ENCODE data around the gene HECTD2. TPM values are rescaled to one million over a fixed set of nuclear protein-coding genes. Genes with fewer than 3 reads are reported as not detected.
"Not testable (repeated sequence)": the region's sequence is repeated elsewhere in the genome, so short reads cannot be mapped to it uniquely, and the experiment has no call there.

The HECTD2 gene
- total RNA-seq, 1 donor from 2014 or later, result 10.4 TPM

DNA sequence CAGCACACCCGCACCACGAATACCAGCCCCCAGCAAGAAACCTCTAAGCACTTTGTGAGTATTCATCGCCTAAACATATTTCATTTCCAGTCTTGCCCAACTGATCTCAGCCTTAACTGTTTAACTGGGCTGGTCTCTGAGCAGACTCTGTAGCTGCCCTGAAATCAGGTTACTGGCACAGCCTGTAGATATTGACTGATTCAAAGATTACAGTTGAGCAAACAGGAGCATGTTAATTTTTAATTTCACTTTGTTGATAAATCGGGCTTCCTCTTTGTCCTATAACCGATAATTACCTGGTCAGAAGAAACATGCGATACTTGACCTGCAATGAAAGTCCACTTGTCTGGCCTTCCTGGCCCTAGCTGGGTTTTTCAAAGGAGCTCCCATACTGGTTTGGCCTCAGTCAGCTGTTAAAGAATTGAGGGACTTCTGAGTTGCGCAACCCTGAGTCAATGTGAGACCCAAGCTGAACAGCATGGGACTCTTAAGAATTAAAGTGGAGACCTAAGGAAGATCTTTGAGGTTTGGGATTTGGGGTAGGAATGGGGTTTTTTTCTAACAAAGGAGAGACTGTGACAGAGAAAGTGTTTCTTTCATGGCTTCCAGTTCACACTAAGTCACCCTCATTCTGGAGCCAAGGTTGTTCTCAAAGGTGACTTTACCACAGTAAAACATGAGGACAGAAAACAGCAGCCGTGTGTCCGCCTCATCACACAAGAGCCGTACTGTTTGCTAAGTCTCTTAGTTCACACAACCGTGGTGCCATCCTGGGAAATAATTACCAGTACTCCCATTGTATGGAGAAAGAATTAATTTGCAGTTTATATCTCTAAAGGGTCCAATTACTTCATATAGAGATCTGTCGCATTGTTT is 146.8 kb downstream of the HECTD2 start:
- H3K27me3 ChIP-seq (ENCODE audit: control insufficient read depth, insufficient read depth, low read length), result no peaks in the 10 kb centered on the region
- no peak overlapping the region for H3K4me3 ChIP-seq (ENCODE audit: low read depth, low read length)
- no peak for DNase-seq (ENCODE audit: low read depth)
- no peaks in the 10 kb centered on the region for H3K36me3 ChIP-seq (ENCODE audit: control insufficient read depth, insufficient read depth, low read length)
- TF ChIP-seq, protein P1, sequence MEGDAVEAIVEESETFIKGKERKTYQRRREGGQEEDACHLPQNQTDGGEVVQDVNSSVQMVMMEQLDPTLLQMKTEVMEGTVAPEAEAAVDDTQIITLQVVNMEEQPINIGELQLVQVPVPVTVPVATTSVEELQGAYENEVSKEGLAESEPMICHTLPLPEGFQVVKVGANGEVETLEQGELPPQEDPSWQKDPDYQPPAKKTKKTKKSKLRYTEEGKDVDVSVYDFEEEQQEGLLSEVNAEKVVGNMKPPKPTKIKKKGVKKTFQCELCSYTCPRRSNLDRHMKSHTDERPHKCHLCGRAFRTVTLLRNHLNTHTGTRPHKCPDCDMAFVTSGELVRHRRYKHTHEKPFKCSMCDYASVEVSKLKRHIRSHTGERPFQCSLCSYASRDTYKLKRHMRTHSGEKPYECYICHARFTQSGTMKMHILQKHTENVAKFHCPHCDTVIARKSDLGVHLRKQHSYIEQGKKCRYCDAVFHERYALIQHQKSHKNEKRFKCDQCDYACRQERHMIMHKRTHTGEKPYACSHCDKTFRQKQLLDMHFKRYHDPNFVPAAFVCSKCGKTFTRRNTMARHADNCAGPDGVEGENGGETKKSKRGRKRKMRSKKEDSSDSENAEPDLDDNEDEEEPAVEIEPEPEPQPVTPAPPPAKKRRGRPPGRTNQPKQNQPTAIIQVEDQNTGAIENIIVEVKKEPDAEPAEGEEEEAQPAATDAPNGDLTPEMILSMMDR (IDR thresholded peaks at IDR 0.05; ENCODE audit: insufficient read depth, low read length, poor library complexity, severe bottlenecking), result no peak

DNA sequence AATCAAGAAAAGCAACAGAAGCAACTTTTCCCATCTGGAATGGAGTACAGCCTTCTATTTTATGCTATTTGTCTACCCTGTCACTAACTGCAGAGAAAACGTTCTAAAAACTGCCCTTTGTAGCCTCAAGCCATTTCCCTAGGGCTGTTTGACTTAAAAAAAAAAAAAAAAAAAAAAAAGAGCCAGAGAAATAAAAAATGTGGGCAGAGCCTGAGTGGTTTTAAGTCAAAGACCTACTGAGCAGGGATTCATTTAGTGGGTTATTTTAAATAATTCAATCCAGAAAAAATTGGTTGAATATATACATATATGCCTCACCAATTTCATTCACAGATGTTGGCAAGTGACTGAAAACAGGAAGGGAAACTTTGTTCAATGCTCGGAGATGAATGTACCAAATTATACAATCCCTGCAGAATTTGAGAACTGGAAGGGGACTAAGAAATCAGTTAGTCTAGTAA is 147.5 kb downstream of the HECTD2 start:
- DNase-seq (ENCODE audit: low read depth), result no peak
- Histone ChIP-seq H3K27me3 (ENCODE audit: control insufficient read depth, insufficient read depth, low read length) (no peaks in the 10 kb centered on the region), H3K36me3 (ENCODE audit: control insufficient read depth, insufficient read depth, low read length) (no peaks in the 10 kb centered on the region), H3K4me3 (ENCODE audit: low read depth, low read length) (no peak overlapping the region)
- TF ChIP-seq, protein P1 (IDR thresholded peaks at IDR 0.05; ENCODE audit: insufficient read depth, low read length, poor library complexity, severe bottlenecking), result no peak

DNA sequence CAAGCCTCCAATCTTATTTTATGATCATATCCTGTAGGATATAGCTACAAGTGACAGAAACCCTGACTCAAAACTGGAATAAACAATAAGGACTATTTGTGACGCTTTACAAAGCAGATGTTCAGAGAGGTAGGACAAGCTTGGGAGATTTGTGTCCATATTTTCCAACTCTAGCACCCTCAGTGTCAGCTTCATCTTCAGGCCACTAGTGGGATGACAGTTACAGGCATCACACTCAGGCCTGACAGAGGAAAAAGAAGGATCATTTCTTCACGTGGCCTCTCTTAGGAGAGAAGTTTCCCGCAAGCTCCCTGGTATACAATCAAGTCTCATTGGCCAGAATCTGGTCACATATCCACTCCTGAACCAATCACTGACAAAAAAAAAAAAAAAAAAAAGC is 148.3 kb downstream of the HECTD2 start:
- Histone ChIP-seq H3K4me3 (ENCODE audit: low read depth, low read length) (no peak overlapping the region), H3K27me3 (ENCODE audit: control insufficient read depth, insufficient read depth, low read length) (no peaks in the 10 kb centered on the region), H3K36me3 (ENCODE audit: control insufficient read depth, insufficient read depth, low read length) (no peaks in the 10 kb centered on the region)
- DNase-seq (ENCODE audit: low read depth), result no peak
- TF ChIP-seq, protein P1 (IDR thresholded peaks at IDR 0.05; ENCODE audit: insufficient read depth, low read length, poor library complexity, severe bottlenecking), result no peak

DNA sequence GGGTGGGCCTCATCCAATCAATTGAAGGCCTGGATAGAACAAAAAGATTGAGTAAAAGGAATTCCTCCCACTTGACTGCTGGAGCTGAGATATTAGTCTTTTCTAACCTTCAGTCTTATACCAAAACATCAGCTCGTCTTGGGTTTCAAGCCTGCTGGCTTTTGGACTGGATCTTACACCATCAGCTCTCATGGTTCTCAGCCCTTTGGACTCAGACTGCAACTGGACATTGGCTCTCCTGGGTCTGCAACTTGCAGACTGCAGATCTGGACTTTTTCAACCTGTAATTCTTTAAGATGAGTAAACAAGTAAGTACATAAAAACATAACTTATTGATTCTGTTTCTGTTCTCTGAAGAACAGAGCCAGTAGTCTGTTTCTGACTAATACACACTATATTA is 149.0 kb downstream of the HECTD2 start:
- TF ChIP-seq, protein P1 (IDR thresholded peaks at IDR 0.05; ENCODE audit: insufficient read depth, low read length, poor library complexity, severe bottlenecking), result no peak
- H3K4me3 ChIP-seq (ENCODE audit: low read depth, low read length), result no peak overlapping the region
- H3K36me3 ChIP-seq (ENCODE audit: control insufficient read depth, insufficient read depth, low read length), result no peaks in the 10 kb centered on the region
- H3K27me3 ChIP-seq (ENCODE audit: control insufficient read depth, insufficient read depth, low read length), result no peaks in the 10 kb centered on the region
- no peak for DNase-seq (ENCODE audit: low read depth)

DNA sequence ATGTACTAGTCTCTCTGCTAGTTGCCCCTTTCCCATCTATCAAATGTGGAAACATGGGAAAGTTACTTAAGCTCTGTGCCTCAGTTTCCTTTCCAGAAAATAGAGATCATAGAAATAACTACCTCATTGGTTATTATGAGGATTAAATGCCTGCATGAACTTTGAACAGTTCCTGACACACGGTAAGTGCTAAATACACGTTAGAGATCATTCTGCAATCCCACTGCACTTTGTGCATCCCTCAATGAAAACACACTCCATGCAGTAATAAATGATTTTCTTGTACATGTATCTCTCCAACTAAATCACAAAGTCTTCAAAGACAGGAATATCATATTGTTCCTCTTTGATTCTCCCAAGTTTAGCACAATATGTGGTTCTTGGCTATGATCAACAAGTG is 149.6 kb downstream of the HECTD2 start:
- no peak for DNase-seq (ENCODE audit: low read depth)
- Histone ChIP-seq H3K36me3 (ENCODE audit: control insufficient read depth, insufficient read depth, low read length) (no peaks in the 10 kb centered on the region), H3K27me3 (ENCODE audit: control insufficient read depth, insufficient read depth, low read length) (no peaks in the 10 kb centered on the region), H3K4me3 (ENCODE audit: low read depth, low read length) (no peak overlapping the region)
- TF ChIP-seq, protein P1 (IDR thresholded peaks at IDR 0.05; ENCODE audit: insufficient read depth, low read length, poor library complexity, severe bottlenecking), result no peak

DNA sequence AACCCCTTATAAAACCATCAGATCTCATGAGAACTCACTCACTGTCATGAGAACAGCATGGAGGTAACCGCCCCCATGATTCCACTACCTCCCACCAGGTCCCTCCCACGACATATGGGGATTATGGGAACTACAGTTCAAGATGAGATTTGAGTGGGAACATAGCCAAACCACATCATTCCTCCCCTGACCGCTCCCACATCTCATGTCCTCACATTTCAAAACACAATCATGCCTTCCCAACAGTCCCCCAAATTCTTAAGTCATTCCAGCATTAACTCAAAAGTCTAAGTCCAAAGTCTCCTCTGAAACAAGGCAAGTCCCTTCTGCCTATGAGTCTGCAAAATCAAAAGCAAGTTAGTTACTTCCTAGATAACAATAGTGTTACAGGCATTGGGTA is 150.7 kb downstream of the HECTD2 start:
- not testable (repeated sequence) for H3K27me3 ChIP-seq (ENCODE audit: control insufficient read depth, insufficient read depth, low read length); H3K4me3 ChIP-seq (ENCODE audit: low read depth, low read length); H3K36me3 ChIP-seq (ENCODE audit: control insufficient read depth, insufficient read depth, low read length); DNase-seq (ENCODE audit: low read depth)

Measured in kidney epithelial cell (primary cell).